Measurements from ENCODE around the gene HAAO. TPM values are rescaled to one million over a fixed set of nuclear protein-coding genes. Genes with fewer than 3 reads are reported as not detected.

Gene HAAO
- total and polyA plus RNA-seq, 2 of the 13 experiments (the other 11 are each of a cell fraction or from before 2014, with no cell fraction given), result 36.1 to 42.7 TPM

GRCh38 chr2:42804338-42804737 is 12.0 kb upstream of the HAAO start:
- WGBS (ENCODE audit: low lambda C conversion rate), result 14% methylated on average over 3 of the region's 3 CpGs
- intact Hi-C loops (cut with micrococcal nuclease; ENCODE audit: unreplicated experiment), result loop anchor here (1.0 kb wide), 1 partner anchor 10 kb away; no protein-coding TSS in a partner anchor
- no TSS peak for BruUV-seq (replicated peaks)

More at GRCh38 chr2:42804338-42804737, 12.0 kb upstream of the HAAO start:
- in situ Hi-C loops (cut with HindIII; ENCODE audit: extremely low pct_ligation_motif_present, low pct_unique_long_range_greater_than_20kb), result no loop called here
- Histone ChIP-seq H3K79me2 (ENCODE audit: insufficient read depth, low read length) (no peaks in the 10 kb centered on the region), H3K4me1 (ENCODE audit: insufficient read depth, low read length) (peaks cover 24% of the 10 kb centered on the region), H3K27ac (ENCODE audit: extremely low read length, insufficient read depth, low read length) (no peak overlapping the region), H3K36me3 (replicated peaks in 1 of 2; ENCODE audit: control insufficient read depth in 1 of 2, insufficient read depth in 2 of 2, low read length in 2 of 2) (no peaks in the 10 kb centered on the region), H3K27me3 (ENCODE audit: control insufficient read depth in 1 of 2, insufficient read depth in 2 of 2, low read length in 2 of 2) (no peaks in the 10 kb centered on the region; a peak in 1 of 5 replicates), H3K4me2 (ENCODE audit: low read depth, low read length) (peak overlapping the region; percentile 19; the same call in 1 of the 2 replicates), H4K20me1 (ENCODE audit: insufficient read depth, low read length) (no peaks in the 10 kb centered on the region), H2AFZ (ENCODE audit: low read length) (no peak overlapping the region), H3K9ac (ENCODE audit: insufficient read depth, low read depth, low read length) (no peak overlapping the region), H3K4me3 (replicated peaks in 1 of 3; ENCODE audit: insufficient read depth in 1 of 3, low read depth in 2 of 3, low read length in 3 of 3) (no peak overlapping the region), H3K9me3 (ENCODE audit: low read length) (no peaks in the 10 kb centered on the region)
- TF ChIP-seq ARID5B (CRISPR knock-in tag; IDR thresholded peaks at IDR 0.05) (peak; percentile 53; the same call in 1 of the 2 replicates), CEBPB (IDR thresholded peaks at IDR 0.05; ENCODE audit: borderline replicate concordance, low read depth, low read length) (peak; percentile 89), FOXA3 (CRISPR knock-in tag; IDR thresholded peaks at IDR 0.05) (peak; percentile 30; the same call in 1 of the 2 replicates), GATAD2A (CRISPR knock-in tag; IDR thresholded peaks at IDR 0.05) (0 out of 2 replicates have a peak, but pooled peaks have one; percentile 50), MAX (IDR thresholded peaks at IDR 0.05) (peak; percentile 29; the same call in 1 of the 2 replicates), HDAC2 (CRISPR knock-in tag; IDR thresholded peaks at IDR 0.05) (no peak), POLR2A (IDR thresholded peaks at IDR 0.05; ENCODE audit: insufficient read depth in 1 of 2, low read depth in 2 of 2, low read length in 2 of 2) (0 out of 4 replicates have a peak, but pooled peaks of 1 of the 2 experiments have one; percentile 15), RARA (CRISPR knock-in tag; IDR thresholded peaks at IDR 0.05) (0 out of 2 replicates have a peak, but pooled peaks have one; percentile 44), SALL1 (CRISPR knock-in tag; IDR thresholded peaks at IDR 0.05) (peak; percentile 29; the same call in 1 of the 2 replicates), LCORL (IDR thresholded peaks at IDR 0.05) (no peak), LCORL (CRISPR knock-in tag; IDR thresholded peaks at IDR 0.05) (0 out of 2 replicates have a peak, but pooled peaks have one; percentile 15), BCL3 (CRISPR knock-in tag; IDR thresholded peaks at IDR 0.05) (0 out of 2 replicates have a peak, but pooled peaks have one; percentile 20), ZNF703 (CRISPR knock-in tag; IDR thresholded peaks at IDR 0.05; ENCODE audit: borderline replicate concordance) (no peak), CBFB (CRISPR knock-in tag; IDR thresholded peaks at IDR 0.05) (no peak), ZNF770 (CRISPR knock-in tag; IDR thresholded peaks at IDR 0.05) (no peak), CEBPG (CRISPR knock-in tag; IDR thresholded peaks at IDR 0.05) (peak; percentile 69), ZNF644 (CRISPR knock-in tag; IDR thresholded peaks at IDR 0.05; ENCODE audit: low read depth) (0 out of 2 replicates have a peak, but pooled peaks have one; percentile 45)
- ChIA-PET POLR2A (interaction anchor here (1.0 to 2.3 kb wide), 2 partner anchors 10 to 16 kb away, joined by 3 to 40 read pairs; partner anchors contain the start of gene HAAO), CTCF (ENCODE audit: low intra/inter-chr PET ratio, low total read pairs) (no interaction called here)
- ATAC-seq, result peak; percentile 55
- DNase-seq (ENCODE audit: low spot score), result no peak
- peak; percentile 49 for FAIRE-seq
